Ramos (cell line): Measurements from ENCODE around the gene UPK1A.

Source experiments
- in situ Hi-C: fragments of 300-500 bp; cut with MboI; formaldehyde crosslinking; loops from one replicate; pipeline ENCODE4 v1.14.3; 2022; ENCODE audit warnings: low sequenced_read_pairs; ENCODE audit not compliant: unreplicated experiment

UPK1A gene

GRCh38 chr19:35675589-35676140 lies 9.3 kb downstream of the UPK1A start:
- in situ Hi-C loops, result no loop called here

GRCh38 chr19:35689836-35690235 lies 23.5 kb downstream of the UPK1A start:
- in situ Hi-C loops, result loop anchor here (10.0 kb wide), 1 partner anchor 245 kb away; the partner anchor contains the start of gene LRFN3

- in situ Hi-C loops, result loop anchor here (10.0 kb wide), 1 partner anchor 244 kb away; the partner anchor contains the start of gene LRFN3
Measured at GRCh38 chr19:35691106-35691505, 24.8 kb downstream of the UPK1A start.

- in situ Hi-C loops, result loop anchor here (10.0 kb wide), 1 partner anchor 243 kb away; the partner anchor contains the start of gene LRFN3
Measured at GRCh38 chr19:35692010-35692409, 25.7 kb downstream of the UPK1A start.

GRCh38 chr19:35693422-35693821 lies 27.1 kb downstream of the UPK1A start:
- in situ Hi-C loops, result loop anchor here (10.0 kb wide), 1 partner anchor 241 kb away; the partner anchor contains the start of gene LRFN3

- in situ Hi-C loops, result loop anchor here (10.0 kb wide), 1 partner anchor 241 kb away; the partner anchor contains the start of gene LRFN3
Measured at GRCh38 chr19:35693835-35694599, 27.7 kb downstream of the UPK1A start.

GRCh38 chr19:35695895-35696422 lies 29.6 kb downstream of the UPK1A start:
- in situ Hi-C loops, result loop anchor here (10.0 kb wide), 1 partner anchor 239 kb away; the partner anchor contains the start of gene LRFN3

- in situ Hi-C loops, result loop anchor here (10.0 kb wide), 1 partner anchor 238 kb away; the partner anchor contains the start of gene LRFN3
Measured at GRCh38 chr19:35696835-35697234, 30.5 kb downstream of the UPK1A start.

GRCh38 chr19:35702223-35703012 lies 36.1 kb downstream of the UPK1A start:
- in situ Hi-C loops, result no loop called here

GRCh38 chr19:35703343-35703742 lies 37.0 kb downstream of the UPK1A start:
- in situ Hi-C loops, result no loop called here

GRCh38 chr19:35704218-35704617 lies 37.9 kb downstream of the UPK1A start, which contains the start of gene ZBTB32:
ZBTB32 (plus strand) TSS chr19:35704558; CDS start chr19:35714627, 10,069 bp downstream.
- in situ Hi-C loops, result no loop called here

- in situ Hi-C loops, result no loop called here
Measured at GRCh38 chr19:35708391-35708790, 42.1 kb downstream of the UPK1A start.

- in situ Hi-C loops, result no loop called here
Measured at GRCh38 chr19:35710784-35711723, 44.7 kb downstream of the UPK1A start.

- in situ Hi-C loops, result no loop called here
Measured at GRCh38 chr19:35712567-35713505, 46.5 kb downstream of the UPK1A start.

- in situ Hi-C loops, result no loop called here
Measured at GRCh38 chr19:35713506-35713850, 47.2 kb downstream of the UPK1A start.

GRCh38 chr19:35713904-35714495 lies 47.7 kb downstream of the UPK1A start:
- in situ Hi-C loops, result no loop called here

GRCh38 chr19:35714601-35715354 lies 48.5 kb downstream of the UPK1A start:
- in situ Hi-C loops, result no loop called here
